K562 (cell line): ENCODE measurements around the gene FN3KRP. TPM values are rescaled to one million over a fixed set of nuclear protein-coding genes. Genes with fewer than 3 reads are reported as not detected.
A peak's percentile ranks its signal among the peaks of the same experiment; 100 is the strongest.

Experiments used
- ATAC-seq: fragments of 200-7000 bp; cut with Tn5 transposase; 3 replicates; pipeline ENCODE4 v1.9.1; 2020; ENCODE audit warnings: moderate library complexity
- BruUV-seq: library from RNA; stranded (reverse); fragments of 400-500 nt; replicated peaks from 2 replicates; lab custom pipeline; 2021; lab: Mats Ljungman, UMichigan
- CTCF ChIA-PET: fragments of 300-600 bp; formaldehyde crosslinking; extraction: SDS; loops from one replicate; lab custom pipeline; 2021; ENCODE audit warnings: low intra/inter-chr PET ratio; lab: Yijun Ruan, JAX
- POLR2A ChIA-PET: fragments of 300-600, 350-650 bp; sonication (Branson Sonifier 250); formaldehyde crosslinking; extraction: SDS; loops from one replicate; lab custom pipeline; 2021; ENCODE audit warnings: antibody characterized with exemption, inconsistent platforms; lab: Yijun Ruan, JAX
- DNase-seq, 4 experiments: peaks; one replicate each; pipeline versions ENCODE4 v3.0.0 to v3.0.0-alpha.2; 2011 to 2018; ENCODE audit warnings: low spot score in 3 of 4, mixed read lengths in 3 of 4; ENCODE audit errors: extremely low read depth in 1 of 4
- FAIRE-seq: peaks from 2 replicates; lab custom pipeline; 2011; peaks lifted over from hg19 to GRCh38; lab: Jason Lieb, UNC
- H2AFZ ChIP-seq: 2 replicates; pipeline ENCODE4 v1.6.0; 2011; ENCODE audit warnings: low read depth, low read length, control low read depth, inconsistent platforms
- H3K27ac ChIP-seq: fragments of 200-600 bp; 3 replicates; pipeline ENCODE4 v1.8.0; 2011; ENCODE audit warnings: low read depth, mild to moderate bottlenecking, control low read depth, inconsistent platforms, low read length, moderate library complexity, mixed read lengths; ENCODE audit errors: extremely low read depth
- H3K27me3 ChIP-seq, 2 experiments: fragments of 300-600 bp in 1 of 2; 2 replicates in 1 of 2; 3 replicates in 1 of 2; pipeline versions ENCODE4 v1.6.0 to v1.8.0; 2011; ENCODE audit warnings: inconsistent platforms in 2 of 2, low read length in 2 of 2, mild to moderate bottlenecking in 1 of 2, mixed read lengths in 1 of 2, moderate library complexity in 1 of 2; ENCODE audit not compliant: control insufficient read depth in 2 of 2, insufficient read depth in 2 of 2
- H3K36me3 ChIP-seq: fragments of 300-600 bp; 3 replicates; pipeline ENCODE4 v1.8.0; 2011; ENCODE audit warnings: mild to moderate bottlenecking, low read length, inconsistent platforms; ENCODE audit not compliant: control insufficient read depth, insufficient read depth
- H3K4me1 ChIP-seq, 2 experiments: fragments of 200-600 bp in 1 of 2; replicated peaks in 1 of 2; 2 replicates in 1 of 2; 3 replicates in 1 of 2; pipeline versions ENCODE4 v1.5.1 to v1.8.0; 2011; ENCODE audit warnings: inconsistent platforms in 2 of 2, low read length in 2 of 2, mild to moderate bottlenecking in 1 of 2, mixed read lengths in 1 of 2, moderate library complexity in 1 of 2; ENCODE audit not compliant: control insufficient read depth in 2 of 2, insufficient read depth in 2 of 2
- H3K4me2 ChIP-seq: 2 replicates; pipeline ENCODE4 v1.6.1; 2011; ENCODE audit warnings: low read length, control low read depth, inconsistent platforms, mixed read lengths; ENCODE audit not compliant: insufficient read depth
- H3K4me3 ChIP-seq: fragments of 200-600 bp; sonication (generic), shearing (Covaris generic); 2 replicates; pipeline ENCODE4 v1.5.1; 2016; ENCODE audit warnings: control low read depth, inconsistent platforms
- H3K79me2 ChIP-seq: fragments of 200-600 bp; 3 replicates; pipeline ENCODE4 v1.8.0; 2011; ENCODE audit warnings: low read length, inconsistent platforms; ENCODE audit not compliant: control insufficient read depth, insufficient read depth
- H3K9ac ChIP-seq, 2 experiments: 2 replicates each; pipeline versions ENCODE4 v1.6.0 to v1.6.1; 2011; ENCODE audit warnings: low read depth in 2 of 2, low read length in 2 of 2, control low read depth in 1 of 2, inconsistent platforms in 1 of 2, mild to moderate bottlenecking in 1 of 2, mixed read lengths in 1 of 2; ENCODE audit not compliant: insufficient read depth in 1 of 2
- H3K9me1 ChIP-seq: one replicate; pipeline ENCODE4 v1.6.0; 2011; ENCODE audit warnings: inconsistent platforms, mild to moderate bottlenecking, low read length, moderate library complexity; ENCODE audit not compliant: control insufficient read depth, insufficient read depth
- H3K9me3 ChIP-seq: replicated peaks from 2 replicates; pipeline ENCODE4 v1.5.1; 2011; ENCODE audit warnings: low read depth, low read length, inconsistent platforms; ENCODE audit not compliant: control insufficient read depth, insufficient read depth
- H4K20me1 ChIP-seq: replicated peaks from 2 replicates; pipeline ENCODE4 v1.6.1; 2011; ENCODE audit warnings: low read length, inconsistent platforms, mixed read lengths; ENCODE audit not compliant: control insufficient read depth, insufficient read depth
- CCAR2 ChIP-seq: fragments of 200-400 bp; formaldehyde crosslinking; IDR thresholded peaks from 2 replicates; pipeline ENCODE4 v1.6.1; 2017; ENCODE audit warnings: mild to moderate bottlenecking, low read depth, low read length
- CREBBP ChIP-seq: IDR thresholded peaks from one replicate; pipeline ENCODE4 v1.6.1; 2012; ENCODE audit warnings: low read depth, mild to moderate bottlenecking, control low read depth, inconsistent platforms, low read length
- HCFC1 ChIP-seq: IDR thresholded peaks from 2 replicates; pipeline ENCODE4 v1.6.1; 2012; ENCODE audit warnings: low read depth, low read length, improper control_type of control experiment
- ZBTB8A ChIP-seq: fragments of 450-650 bp; IDR thresholded peaks from 2 replicates; pipeline ENCODE4 v1.6.1; 2018; ENCODE audit warnings: mild to moderate bottlenecking, moderate library complexity; ENCODE audit not compliant: partially characterized antibody
- WGBS: fragments of 100-300 bp; shearing (Covaris generic); methylation state at CpG from one replicate; pipeline ENCODE4 v1.1.6; 2016; ENCODE audit warnings: low coverage, mixed read lengths; ENCODE audit not compliant: insufficient coverage; ENCODE audit errors: missing lambda C conversion rate; 5-methylcytosine and 5-hydroxymethylcytosine counted together
- in situ Hi-C: fragments of 300-500 bp; cut with MboI; formaldehyde crosslinking; loops from 4 replicates; pipeline ENCODE4 v1.15.0; 2018; ENCODE audit warnings: inconsistent platforms, mixed read lengths
- intact Hi-C: fragments of 100-400 bp; cut with micrococcal nuclease; formaldehyde crosslinking; loops from 2 replicates; pipeline ENCODE4 v1.14.2; 2022
- polyA plus RNA-seq, 8 experiments: library from polyadenylated mRNA; depleted of rRNA in 4 of 8; stranded (reverse) in 5 of 8; unstranded in 3 of 8; fragments of >200 nt; fragmentation: Nextera tagmentation in 2 of 8; fragmentation: Illumina TruSeq in 1 of 8; extraction: Ambion mirVana in 2 of 8; extraction: Trizol in 1 of 8; gene quantifications; 2 replicates each; pipeline versions ENCODE4 v1.2.1 to v1.2.3, GENCODE V29; 2011 to 2014; ENCODE audit warnings: inconsistent platforms in 1 of 8, missing spikeins in 1 of 8
- total RNA-seq, 7 experiments: library from RNA; depleted of rRNA in 6 of 7; stranded (reverse); fragments of >200 nt in 6 of 7; fragmentation: Illumina TruSeq in 2 of 7; extraction: Trizol in 2 of 7; gene quantifications; 2 replicates each; pipeline versions ENCODE4 v1.2.1 to v1.2.3, GENCODE V29; 2011 to 2021; ENCODE audit warnings: low replicate concordance in 1 of 7

FN3KRP gene
- total and polyA plus RNA-seq, 9 of the 15 experiments (the other 6 are each of a cell fraction or from before 2014, with no cell fraction given): 2.0 to 32.1 (median 24.9) TPM

- ChIA-PET CTCF (no interaction called here), POLR2A (interaction anchor here (1.2 to 1.8 kb wide), 2 partner anchors 8 to 10 kb away, joined by 3 to 5 read pairs; no protein-coding TSS in a partner anchor)
- Histone ChIP-seq H3K9ac (0 out of 4 replicates have a peak overlapping the region, but pooled peaks of 1 of the 2 experiments have one; percentile 36), H2AFZ (0 out of 2 replicates have a peak overlapping the region, but pooled peaks have one; percentile 3), H4K20me1 (no peaks in the 10 kb centered on the region), H3K9me3 (peaks cover 13% of the 10 kb centered on the region), H3K27ac (no peak overlapping the region), H3K36me3 (no peaks in the 10 kb centered on the region), H3K4me1 (peaks cover 0 to 18% of the 10 kb centered on the region in 2 experiments; a peak in 2 of 5 replicates), H3K4me2 (no peak overlapping the region), H3K4me3 (no peak overlapping the region), H3K27me3 (peaks cover 7 to 29% of the 10 kb centered on the region in 2 experiments; a peak in 3 of 5 replicates), H3K9me1 (no peaks in the 10 kb centered on the region), H3K79me2 (no peaks in the 10 kb centered on the region)
- DNase-seq: no peak
- no TSS peak for BruUV-seq
- no peak for TF ChIP-seq ZBTB8A
- TF ChIP-seq HCFC1: no peak
- TF ChIP-seq CREBBP: no peak
- TF ChIP-seq CCAR2: no peak
- FAIRE-seq: no peak
- 41% methylated on average over 14 of the region's 14 CpGs for WGBS
- in situ Hi-C loops: no loop called here
- no peak for ATAC-seq
- intact Hi-C loops: no loop called here
Measured at GRCh38 chr17:82678265-82678891, 38.1 kb upstream of the FN3KRP start.
